ENCODE results near the gene MYH9.

Gene MYH9

DNA sequence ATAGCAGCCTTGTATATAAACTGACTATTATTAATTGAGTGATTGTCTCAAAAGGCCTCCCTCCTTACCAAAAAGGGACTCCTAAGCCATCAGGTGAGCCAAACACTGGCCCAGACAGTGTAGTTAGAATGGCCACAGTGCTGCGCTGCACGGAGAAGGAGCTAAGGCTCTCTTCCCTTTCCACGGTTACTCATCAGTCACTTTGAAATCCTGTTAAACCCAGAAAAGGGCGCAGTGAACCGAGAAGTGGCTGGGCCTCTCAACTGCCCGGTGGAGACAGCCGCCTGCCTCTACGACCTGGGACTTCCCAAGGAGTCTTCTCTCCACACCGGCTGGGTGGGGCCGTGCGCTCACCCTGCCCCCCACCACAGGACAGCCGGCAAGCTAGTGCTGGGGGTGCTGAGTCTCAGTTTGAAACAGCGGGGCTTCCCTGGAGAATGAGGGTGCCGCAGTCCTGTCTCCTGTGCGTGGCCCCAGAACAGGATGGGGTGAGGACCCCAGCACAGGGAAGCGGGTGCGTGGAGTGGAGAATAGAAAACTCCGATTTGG is 1.3 kb downstream of the MYH9 start:
- DNase-seq (ENCODE audit: low read depth in 2 of 2) = no peak

DNA sequence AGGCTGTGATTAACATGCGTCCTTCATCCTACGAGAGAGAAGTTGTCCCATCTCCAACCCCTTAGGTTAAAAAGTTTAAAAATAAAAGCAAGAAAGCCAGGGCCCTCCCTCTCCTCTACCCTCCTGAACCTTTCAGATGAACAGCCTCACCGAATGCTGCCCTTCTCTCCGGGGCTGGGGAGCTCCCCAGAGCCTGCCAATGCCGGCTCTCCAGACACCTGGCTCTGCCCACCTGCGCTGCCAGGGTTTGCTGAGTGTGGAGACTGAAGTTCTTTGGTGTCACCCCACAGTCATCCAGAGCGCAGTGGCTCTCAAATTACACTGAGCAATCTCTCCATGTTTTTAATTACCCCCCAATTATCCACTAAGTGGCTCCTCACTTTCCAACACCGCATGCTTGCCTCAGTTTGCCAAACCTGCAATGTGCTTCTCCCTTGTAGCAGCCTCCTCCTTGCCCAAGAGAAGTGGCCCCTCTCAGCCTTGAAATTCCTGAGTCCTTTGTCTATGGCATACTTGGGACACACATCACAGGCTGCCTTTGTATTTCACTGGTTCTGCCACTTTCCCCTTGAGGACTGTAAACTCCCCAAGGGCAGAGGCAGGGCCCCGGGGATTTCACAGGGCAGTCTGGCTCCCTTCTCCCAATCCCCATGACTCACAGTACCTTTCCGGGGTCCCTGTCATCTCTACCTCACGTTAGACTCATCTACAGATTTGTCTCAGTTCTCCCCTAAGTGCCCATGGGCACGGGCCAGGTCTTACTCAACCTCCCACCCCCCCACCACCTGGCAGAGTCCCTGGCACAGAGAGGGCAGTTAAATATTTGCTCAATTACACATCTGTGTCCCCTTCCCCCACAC is 2.0 kb downstream of the MYH9 start:
- DNase-seq (ENCODE audit: low read depth in 2 of 2) = peak in 1 of 2 donors; percentile 56

- DNase-seq (ENCODE audit: low read depth in 2 of 2) = no peak
These were observed 2.8 kb downstream of the MYH9 start for GRCh38 chr22:36384766-36385481.

DNA sequence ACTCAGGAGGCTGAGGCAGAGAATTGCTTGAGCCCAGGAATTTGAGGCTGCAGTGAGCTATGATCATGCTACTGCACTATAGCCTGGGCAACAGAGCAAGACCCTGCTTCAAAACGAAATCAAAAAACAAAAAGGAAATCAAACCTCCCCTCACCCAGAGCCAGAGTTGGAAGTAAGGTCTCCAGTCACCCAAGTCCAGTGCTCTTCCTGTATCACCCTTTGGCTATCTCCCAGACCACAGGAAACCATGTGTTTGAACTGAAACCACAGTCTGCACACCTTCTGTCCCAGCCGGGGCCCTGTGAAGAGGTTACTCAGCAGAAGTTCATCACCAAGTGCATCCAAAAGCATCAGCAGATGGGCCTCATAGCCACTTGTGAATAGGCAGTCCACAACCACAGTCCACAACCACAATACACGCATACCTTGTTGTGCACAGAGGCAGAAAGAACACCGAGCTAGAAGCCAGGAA is 4.6 kb downstream of the MYH9 start:
- no peak for DNase-seq (ENCODE audit: low read depth in 2 of 2)

DNA sequence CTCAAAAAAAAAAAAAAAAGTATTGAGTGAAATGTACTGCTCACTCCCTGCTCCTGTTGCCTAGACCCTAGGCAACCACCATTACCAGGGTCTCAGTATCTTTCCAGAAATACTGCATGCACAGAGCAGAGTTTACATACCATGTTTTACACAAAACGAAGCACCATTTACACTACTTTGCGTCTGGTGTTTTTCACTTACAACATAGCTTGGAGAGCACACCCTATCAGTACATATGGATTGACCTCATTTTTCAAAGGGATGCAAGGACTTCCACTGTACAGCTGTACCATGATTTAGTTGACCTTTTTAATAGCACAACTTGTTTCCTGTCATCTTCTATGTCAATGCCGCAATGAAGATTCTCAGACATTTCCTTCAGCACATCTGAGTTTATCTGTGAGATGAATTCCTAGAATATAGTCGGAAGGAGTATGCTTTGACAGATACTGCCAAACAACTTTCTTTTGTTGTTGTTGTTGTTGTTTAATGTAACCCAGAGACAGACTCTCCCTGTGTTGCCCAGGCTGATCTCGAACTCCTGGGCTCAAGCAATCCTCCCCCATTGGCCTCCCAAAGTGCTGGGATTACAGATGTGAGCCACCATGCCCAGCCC is 6.1 kb downstream of the MYH9 start:
- no peak for DNase-seq (ENCODE audit: low read depth in 2 of 2)

- no peak for DNase-seq (ENCODE audit: low read depth in 2 of 2)
These were observed 8.0 kb downstream of the MYH9 start for GRCh38 chr22:36379593-36380361.

GRCh38 chr22:36378869-36379217 is 8.9 kb downstream of the MYH9 start:
- no peak for DNase-seq (ENCODE audit: low read depth in 2 of 2)

DNA sequence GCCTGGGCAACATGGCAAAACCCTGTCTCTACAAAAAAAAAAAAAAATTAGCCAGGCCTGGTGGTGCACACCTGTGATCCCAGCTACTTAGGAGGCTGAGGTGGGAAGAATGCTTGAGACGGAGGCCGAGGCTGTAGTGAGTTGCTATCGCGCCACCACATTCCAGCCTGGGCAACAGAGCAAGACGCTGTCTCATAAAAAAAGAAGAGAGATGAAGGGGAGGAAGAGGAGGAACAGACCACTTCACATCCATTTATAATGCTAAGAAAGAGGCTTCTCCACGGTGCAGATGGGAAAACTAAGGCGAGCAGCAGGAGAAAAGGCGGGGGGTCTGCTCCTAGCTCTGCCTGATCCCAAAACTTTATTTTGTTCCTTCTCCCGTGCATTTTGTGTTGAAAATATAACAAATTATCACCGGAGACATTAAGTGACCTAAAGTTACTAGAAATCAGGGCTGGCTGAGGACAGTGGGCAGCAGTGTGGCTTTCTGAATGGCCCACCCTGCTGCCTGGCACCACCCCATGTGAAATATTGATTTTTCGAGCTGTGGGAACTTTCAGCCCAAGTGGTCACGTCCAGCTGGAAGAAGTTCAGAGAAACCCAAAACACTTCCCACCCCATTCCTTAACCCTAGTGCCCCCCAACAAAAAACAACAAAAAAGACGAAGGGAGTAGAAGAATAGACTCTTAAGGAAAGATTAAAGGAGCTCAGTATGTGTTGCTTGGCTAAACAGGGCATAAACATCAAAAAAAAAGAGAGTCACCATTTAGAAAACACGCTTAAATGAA is 9.5 kb downstream of the MYH9 start:
- DNase-seq (ENCODE audit: low read depth in 2 of 2) = no peak

DNA sequence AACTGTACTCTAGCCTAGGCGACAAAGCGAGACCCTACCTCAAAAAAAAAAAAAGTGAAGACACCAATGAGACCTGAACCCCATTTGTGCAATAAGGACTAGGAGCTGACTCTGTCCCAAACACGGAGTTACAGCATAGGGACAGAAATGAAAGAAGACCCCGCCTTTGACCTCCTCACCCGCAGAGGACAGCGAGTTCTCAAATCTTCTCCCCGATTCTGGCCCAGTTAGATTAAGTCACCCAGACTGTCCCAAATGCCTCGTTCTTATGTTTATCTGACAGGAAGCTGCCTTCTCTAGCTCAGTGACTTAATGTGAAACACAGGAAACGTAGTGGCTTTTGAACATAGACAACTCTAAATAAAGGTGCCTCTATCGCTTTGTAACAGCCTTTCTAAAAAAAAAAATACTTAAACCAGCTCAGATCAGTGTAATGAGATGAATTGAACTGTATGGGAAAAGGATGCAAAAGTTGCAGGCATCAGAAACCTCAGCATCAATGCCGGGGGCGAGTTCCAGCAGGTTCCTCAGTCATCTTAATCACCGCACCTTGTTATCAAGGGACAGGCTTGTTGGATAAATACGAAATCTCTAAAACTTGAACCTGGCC is 10.6 kb downstream of the MYH9 start:
- DNase-seq (ENCODE audit: low read depth in 2 of 2) = no peak

- DNase-seq (ENCODE audit: low read depth in 2 of 2) = no peak
These were observed 11.5 kb downstream of the MYH9 start for GRCh38 chr22:36376265-36376664.

DNA sequence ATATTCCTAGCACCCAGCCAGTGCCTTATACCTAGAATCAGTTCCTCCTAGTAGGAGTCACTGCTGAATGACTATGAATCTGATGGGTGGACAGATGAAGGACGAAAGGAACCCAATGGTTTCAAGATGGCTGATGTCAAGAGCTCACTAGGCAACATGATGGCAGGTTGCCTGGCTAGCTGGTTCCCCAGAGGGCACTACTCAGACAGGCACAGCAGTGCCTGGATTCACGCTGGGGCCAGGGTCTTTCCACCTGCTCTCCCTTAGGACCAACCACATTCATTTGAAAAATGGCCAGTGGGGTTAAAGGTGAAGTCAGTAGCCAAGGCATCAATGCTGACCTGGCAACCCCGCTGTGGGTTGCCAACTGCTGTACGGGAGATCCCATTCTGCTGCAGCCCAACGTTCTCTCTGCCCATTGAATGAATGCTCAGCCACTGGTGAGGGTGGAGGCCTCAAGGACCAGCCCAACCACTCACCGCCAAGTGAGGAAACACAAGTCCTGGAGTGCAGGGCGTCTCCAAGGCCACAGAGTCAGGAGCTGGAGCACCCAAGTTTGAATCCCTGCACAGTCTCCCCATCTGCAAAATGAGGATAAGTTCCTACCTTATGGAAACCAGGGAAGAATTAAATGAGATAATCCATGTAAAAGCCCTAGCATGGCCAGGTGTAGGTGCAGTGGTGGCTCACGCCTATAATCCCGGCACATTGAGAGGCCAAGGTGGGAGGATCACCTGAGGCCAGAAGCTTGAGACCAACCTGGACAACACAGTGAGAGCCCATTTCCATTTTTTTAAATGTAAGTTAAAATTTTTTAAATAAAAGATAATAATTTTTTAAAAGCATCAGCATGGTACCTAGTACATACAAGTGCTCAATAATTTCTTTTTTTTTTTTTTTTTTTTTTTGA is 12.4 kb downstream of the MYH9 start:
- DNase-seq (ENCODE audit: low read depth in 2 of 2) = no peak

DNA sequence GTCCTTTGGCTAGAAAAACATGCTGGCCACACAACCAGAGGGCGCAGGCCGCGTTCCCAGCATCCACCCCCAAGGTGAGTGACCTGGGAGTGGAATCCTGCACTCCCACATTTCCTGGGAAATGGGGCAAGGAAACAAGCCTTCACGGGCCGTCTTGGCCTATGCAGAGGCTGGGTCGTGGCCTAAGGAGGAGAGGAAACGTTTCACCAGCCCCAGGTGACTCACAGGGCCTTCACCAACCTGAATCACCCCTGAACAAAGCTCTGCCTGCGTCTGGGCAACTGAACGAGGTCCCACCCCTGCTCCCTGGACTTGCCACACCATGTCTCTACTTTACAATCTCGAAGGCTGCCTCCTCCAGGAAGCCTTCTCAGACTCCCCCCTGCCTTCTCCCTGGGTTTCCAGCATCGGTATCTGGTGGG is 13.2 kb downstream of the MYH9 start:
- no peak for DNase-seq (ENCODE audit: low read depth in 2 of 2)

DNA sequence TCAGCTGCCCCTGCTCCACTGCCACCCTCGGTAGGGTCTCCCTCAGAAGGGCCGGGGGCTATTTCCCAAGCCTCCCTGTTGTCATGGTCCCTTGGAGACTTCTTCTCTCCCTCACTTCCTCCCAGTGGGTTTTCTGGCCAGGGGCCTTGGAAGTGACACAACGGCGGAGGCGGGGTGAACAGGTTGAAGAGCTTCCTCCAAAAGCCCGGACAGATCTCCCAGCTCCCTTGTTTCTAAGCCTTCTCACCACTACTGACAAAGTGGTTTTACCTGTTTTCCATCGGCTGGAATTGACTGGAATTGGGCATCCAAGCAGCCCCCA is 14.5 kb downstream of the MYH9 start:
- no peak for DNase-seq (ENCODE audit: low read depth in 2 of 2)

DNA sequence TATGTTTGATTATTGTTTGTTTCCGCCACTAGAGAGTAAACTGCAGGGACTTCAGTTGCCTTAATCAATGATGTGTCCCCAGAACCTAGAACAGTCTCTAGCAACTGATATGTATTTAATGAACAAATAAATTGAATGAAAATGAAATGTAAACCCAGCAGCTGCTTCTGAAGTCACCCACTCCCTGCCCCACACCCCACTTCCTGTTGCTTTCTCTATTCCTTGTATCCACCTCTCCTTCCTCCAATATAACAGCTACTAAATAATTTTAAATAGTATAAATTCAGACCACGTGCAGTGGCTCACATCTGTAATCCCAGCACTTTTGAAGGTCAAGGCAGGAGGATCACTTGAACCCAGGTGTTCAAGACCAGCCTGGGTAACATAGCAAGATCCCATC is 15.8 kb downstream of the MYH9 start:
- no peak for DNase-seq (ENCODE audit: low read depth in 2 of 2)

DNA sequence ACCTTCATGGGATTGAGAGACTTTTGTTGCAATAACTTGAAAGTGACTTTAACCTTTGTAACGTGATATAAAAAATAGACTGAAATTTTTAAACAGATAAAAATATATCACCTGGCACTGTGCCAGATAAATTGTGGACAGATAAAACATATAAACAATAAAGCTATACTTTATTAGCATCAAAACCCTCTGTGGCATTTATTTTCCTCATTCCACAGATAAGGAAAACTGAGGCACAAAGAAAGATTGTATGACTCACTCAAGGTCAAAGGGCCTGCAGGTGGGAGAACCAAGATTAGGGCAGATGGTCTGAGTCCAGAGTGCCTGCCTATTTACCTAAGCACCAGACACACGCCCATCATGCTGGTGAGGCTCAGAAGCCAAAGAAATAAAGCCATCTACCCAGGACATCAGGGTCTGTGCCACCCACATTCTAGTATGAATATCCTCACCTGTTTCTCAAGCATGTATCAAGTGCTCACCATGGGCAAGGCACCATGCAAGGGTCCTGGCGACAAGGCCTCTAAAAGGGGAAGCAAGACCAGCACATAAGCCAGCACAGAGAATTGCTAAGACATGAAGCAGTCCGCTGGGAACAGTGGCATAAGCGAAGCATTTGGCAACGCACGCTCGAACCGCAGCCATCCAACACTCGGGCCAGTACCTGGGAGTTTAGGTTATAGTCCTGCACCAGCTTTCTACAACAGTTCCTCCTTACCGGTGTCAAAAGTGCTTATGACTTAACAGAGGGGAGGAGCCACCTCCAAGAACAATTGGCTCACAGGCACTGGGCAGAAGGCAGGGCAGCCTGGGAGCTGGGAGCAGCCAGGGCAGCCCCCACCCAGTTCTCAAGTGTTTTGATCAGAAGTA is 17.6 kb downstream of the MYH9 start:
- no peak for DNase-seq (ENCODE audit: low read depth in 2 of 2)

DNA sequence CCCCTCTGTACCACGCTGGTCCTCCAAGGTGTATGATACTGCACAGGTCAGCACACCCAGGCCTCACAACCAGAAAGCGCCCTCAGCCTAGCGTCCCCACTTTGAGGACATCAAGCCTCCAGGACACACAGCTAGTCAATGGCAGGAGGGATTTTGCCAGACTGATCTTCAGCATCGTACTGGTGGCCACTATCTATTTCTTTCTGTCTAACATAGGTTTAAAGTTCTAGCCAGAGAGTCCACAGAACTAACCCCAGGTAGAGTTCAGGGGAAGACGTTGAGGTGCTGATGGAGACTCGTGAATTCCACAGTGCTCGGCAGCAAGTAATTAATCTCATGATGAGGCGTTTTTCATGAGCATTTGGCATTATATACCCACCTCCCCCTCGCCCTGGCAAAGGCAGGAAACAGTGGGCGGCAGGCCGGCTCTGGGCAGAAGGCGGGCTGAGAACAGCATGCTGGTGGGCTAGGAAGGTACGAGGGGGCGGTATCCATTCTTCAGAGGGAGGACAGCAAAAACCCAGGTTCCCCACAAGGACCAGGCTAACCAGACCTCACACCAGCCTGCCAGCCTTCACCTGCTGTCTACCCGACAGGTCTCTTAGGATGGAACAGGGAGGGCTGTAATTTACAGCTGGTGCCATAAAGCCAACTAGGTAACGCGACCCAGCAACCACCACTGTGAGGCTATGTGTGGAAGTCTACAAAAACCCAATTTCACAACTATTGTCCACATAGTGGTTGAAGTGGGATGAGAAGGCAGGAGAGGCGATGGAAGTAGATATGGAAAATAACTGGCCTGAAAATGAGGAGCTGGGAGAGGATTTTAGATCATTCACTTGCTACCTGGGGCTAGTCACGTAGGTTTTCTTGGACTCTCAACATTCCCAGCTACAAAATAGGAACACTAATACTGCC is 18.5 kb downstream of the MYH9 start:
- DNase-seq (ENCODE audit: low read depth in 2 of 2) = no peak

DNA sequence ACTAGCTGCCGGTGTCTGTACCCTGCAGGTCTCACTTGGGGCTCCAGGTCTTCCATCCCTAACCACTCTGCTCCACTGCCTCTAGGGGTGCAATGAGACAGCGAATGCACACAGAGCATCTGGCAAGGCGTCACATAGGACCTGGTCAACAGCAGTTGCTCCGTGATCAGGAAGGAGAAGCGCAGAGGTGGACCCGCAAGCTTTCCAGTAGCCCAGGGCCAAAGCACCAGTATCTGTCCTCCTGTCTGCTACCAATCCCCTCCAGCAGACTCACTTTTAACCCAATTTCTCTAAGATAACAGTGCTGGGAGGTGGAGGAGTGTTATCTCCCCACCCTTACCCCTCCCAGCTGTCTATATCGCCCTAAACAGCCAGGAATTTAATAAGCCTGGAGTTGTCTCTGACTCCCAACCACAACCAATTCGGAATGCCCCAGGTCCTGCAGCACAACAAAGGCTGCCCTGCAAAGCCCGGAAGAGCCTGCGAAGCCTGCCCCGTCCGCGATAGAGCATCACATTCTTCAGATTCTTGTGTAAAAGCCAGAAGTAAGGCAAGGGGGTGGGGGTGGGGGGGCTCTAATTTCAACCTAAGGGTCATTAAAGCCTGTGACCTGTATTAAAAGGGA is 19.3 kb downstream of the MYH9 start:
- no peak for DNase-seq (ENCODE audit: low read depth in 2 of 2)

All from stimulated activated CD4-positive, alpha-beta T cell treated with anti-CD3 and anti-CD28 coated beads, Interleukin-1b, Interleukin-23, amount 100 ng/mL, for 1 hour (primary cell).